HL-60/S4 (cell line): ENCODE measurements around the gene COL4A6.
"Not testable (repeated sequence)": the region's sequence is repeated elsewhere in the genome, so short reads cannot be mapped to it uniquely, and the experiment has no call there.

Experiments
- in situ Hi-C: fragments of 300-500 bp; cut with MboI; formaldehyde crosslinking; loops from 2 replicates; pipeline ENCODE4 v1.14.3; 2022; ENCODE audit warnings: low sequenced_read_pairs

COL4A6 gene

DNA sequence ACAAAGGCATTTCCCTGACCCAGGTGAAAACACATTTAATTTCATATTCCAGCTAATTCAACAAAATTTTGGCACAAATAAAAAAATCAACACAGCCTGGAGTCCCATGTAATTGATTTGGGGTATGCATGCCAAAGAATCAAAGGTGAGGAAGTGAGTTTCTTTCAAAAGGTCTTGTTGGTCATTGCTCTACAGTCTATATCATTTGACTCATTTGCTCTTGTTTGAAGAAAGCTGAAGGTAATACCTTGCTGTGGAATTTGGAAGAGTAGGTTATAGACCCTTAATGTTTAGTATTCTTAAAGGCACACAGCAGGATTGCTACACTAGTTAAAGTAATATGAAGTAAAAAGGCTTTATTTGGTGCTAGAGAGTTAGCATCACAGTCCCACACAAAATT, 25.4 kb downstream of the COL4A6 start:
- in situ Hi-C loops: no loop called here

DNA sequence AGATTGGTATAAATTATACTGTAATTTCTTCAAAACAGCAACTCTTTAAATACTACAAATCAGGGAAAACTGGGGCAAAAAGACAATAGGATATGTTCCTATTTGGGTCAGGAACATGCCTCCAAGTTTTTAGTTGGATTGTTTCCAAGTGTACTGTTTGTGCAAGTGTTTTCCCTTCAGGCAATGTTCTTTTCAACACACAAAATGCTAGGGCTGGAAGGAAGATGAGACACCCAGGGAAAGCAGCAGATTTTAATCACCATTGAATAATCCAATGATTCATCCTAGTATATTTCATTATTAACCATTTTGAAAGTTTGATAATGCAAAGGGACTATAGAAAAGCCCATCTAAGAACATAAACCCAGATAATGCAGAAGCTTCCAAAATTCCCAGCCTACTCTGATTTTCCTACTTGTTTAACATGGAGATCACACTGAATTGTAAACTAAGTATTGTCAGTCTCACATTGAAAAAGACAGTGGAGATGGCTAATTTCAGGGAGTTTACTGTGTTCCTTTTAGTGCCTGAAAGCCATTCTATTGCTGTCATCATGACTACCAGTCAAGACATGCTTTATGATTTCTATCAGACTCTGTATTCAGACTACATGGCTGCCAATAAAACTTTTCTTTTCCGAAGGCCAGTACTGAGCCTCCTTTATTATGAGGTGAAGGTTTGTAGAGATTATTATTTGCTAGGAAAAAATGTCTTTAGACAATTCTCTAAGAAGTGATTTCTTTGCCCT, 38.6 kb downstream of the COL4A6 start:
- in situ Hi-C loops: no loop called here

DNA sequence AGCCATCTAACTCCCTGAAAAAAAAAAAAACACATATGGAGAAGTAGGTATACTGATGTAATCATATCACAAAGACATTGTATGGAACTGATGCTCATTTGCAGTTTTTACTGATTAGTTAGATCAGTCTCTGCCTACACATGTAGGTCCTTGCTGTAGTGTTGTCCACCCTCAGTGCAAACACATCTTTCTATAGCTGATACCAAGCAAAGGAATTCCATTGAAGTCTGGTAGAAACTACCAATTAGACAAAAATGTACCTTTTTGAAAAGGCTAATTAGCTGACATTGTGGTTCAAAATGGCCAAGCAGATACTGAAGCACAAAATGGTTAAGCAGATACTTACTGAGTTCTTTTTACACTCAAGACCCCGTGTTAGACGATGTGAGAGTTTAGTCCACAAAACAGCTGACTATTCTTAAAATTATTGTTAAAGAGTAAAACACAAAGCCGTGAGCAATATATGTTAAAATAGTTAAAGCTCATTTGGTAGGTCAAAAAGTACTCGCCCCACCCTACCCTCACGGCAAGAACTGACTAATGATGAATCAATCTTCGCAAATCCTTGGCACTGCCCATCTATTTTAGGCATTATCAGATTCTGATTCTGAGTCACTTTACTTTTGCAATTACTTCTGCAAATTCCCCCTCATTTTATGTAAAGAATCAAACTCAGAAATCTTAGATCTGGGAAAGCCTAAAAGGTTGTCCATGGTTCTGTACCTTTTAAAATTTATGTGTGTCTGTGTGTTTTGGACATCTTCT, 40.4 kb downstream of the COL4A6 start:
- in situ Hi-C loops: no loop called here

DNA sequence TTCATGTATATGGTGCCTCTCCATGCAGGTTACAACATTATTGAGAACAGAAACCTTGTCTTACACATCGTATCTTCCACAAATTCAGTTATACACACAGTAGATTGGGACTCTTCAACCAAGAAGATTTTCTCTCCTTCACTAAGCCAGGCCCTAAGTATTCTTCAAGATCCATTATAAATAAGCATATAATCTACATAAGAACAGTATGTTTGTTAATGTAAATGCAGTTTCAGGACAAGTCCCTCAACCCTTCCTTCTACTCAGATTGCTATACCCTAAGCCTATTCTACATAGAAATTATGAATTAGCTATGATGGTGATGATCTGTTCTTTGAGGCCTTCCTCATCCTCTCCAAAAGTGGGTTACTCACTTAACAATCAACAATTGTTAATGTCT, 41.2 kb downstream of the COL4A6 start:
- in situ Hi-C loops: no loop called here

DNA sequence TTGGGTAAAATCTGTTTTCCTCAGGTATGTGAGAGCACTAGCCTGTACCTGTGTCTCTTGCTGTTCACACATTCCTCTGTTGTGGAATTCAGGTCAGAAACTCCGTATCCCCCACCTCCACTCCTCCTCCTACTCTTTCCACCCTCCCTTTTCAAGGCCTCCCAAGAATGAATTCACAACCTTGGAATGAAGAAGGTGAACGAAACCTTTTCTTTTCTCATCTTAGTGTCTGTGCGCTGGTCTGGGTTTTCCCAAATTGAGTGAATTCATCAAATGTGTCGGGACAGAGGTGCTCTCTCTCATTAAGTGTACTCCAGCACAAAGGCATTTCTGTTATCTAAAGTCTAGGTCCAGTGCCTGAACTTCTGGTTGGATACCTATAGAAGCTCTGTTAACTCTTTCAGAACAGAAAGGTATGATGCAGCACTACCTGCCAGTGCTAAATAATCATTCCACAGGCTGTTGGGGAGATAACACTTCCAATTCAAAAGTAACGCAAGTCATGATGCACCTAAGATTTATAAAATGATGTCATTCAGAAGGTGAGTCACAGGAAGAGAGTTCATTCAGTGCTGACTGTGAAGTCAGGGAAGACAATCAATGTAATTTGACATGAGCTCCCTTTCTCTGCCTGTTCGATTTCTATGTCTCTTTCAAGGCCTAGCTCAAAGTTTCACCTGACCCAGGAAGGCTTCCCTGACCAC, 41.9 kb downstream of the COL4A6 start:
- in situ Hi-C loops: no loop called here

DNA sequence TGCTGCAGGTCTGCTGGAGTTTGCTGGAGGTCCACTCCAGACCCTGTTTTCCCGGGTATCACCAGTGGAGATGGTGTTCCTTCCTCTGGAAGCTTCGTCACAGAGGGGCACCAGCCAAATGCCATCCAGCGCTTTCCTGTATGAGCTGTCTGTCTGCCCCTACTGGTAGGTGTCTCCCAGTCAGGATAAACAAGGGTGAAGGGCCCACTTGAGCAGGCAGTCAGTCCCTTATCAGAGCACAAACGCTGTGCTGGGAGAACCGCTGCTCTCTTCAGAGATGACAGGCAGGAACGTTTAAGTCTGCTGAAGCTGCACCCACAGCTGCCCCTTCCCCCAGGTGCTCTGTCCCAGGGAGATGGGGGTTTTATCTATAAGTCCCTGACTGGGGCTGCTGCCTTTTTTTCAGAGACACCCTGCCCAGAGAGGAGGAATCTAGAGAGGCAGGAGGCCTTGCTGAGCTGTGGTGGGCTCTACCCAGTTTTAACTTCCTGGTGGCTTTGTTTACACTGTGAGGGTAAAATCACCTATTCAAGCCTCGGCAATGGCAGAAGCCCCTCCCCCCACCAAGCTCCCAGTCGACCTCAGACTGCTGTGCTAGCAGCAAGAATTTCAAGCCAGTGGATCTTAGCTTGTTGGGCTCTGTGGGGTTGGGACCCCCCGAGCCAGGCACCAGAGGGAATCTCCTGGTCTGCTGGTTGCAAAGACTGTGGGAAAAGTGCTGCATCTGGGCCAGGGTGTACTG, 47.1 kb downstream of the COL4A6 start:
- in situ Hi-C loops: not testable (repeated sequence)

DNA sequence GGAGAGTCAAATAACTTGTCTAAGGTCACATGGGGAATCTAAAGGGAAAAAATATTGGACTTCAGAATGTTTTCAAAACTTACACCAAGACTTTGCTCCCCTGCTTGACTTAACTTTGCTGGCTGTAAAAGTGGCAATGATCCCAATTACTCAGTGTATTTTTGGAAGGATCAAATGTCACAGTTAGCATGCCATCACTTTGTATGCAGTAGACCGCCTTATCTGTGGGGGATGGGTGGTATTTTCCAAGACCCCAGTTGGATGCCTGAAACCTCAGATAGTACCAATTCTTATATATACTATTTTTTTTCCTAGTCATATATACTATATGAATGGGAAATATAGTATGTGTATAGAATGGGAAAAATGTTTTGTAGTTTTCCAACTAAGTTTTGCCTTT, 53.4 kb downstream of the COL4A6 start:
- in situ Hi-C loops: no loop called here

DNA sequence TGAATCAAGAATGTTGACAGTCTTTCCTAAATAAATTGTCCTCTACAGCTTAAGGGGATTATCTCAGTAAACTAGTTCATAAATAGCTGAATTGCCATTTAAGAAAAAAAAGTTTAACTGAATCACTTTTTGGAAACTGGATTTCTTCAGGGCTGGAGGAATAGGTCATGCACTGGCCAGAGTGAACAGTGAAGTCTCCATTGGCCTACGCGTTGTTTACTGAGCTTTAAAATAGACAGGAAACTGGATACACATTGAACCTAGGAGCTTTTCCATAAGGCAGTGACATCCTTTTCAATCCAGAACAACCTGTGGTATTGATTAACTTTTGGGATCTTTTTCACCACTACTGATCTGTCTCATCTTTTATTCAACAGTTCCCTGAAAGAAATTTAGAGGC, 58.0 kb downstream of the COL4A6 start:
- in situ Hi-C loops: no loop called here

DNA sequence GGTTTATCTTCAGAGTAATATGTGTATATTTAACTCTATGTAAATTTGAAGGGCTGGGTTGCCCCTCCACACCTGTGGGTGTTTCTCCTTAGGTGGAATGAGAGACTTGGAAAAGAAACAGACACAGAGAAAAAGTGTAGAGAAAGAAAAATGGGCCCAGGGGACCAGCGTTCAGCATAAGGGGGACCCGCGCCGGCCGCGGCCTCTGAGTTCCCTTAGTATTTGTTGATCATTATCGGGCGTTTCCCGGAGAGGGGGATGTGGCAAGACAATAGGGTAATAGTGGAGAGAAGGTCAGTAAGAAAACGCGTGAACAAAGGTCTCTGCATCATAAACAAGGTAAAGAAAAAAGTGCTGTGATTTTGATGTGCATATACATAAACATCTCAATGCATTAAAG, 61.4 kb downstream of the COL4A6 start:
- in situ Hi-C loops: not testable (repeated sequence)

DNA sequence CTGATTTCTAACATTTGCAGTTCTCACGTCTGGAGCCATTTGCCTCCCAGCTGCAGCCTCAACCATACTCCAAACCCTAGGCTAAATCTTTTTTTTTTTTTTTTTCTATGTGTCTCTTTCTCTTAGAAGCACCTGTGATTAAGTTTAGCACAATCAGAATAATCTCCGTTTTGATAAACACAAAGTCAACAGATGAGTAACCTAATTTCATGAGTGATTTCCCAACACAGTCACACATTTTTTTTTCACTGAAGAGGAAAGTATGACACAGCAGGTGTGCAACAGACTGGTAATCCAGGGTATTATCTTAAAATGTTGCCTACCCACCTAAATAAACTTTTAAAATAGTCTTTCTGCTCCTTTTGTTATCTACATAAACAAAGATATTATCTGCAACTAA, 62.6 kb downstream of the COL4A6 start:
- in situ Hi-C loops: not testable (repeated sequence)

DNA sequence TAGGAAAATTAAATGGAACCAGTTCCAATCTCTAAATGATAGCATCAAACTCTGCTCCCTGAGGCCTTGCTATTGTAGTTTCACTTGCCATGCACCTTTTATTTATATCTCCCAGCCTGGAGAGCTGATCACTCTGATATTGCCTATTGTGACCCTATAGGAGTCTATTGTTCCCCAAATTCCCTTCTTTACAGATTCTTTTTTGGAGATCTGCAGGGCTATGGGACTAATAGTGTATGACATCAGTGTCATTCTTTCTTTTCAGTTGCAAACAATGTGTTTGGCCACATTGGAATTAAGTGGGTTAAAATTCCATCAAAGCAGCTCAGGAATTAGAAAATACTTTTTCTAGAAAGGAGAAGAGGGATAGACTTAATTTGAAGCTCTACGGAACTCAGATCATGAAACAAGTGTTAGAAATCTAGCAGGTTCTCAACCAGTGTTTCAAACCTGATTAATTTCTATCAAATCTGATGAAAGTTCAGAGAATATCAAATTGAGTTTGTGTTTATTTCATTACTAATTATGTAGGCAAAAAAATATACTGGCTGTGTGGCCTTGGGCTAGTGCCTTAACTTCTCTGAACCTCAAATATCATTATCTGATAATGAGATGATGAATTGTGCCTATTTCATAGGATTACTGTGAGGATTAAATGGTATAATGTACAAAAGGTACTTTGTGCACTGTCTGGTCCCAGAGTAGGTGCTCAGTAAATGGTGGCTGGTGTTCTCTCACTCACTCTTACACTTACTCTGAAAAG, 71.4 kb downstream of the COL4A6 start:
- in situ Hi-C loops: no loop called here

DNA sequence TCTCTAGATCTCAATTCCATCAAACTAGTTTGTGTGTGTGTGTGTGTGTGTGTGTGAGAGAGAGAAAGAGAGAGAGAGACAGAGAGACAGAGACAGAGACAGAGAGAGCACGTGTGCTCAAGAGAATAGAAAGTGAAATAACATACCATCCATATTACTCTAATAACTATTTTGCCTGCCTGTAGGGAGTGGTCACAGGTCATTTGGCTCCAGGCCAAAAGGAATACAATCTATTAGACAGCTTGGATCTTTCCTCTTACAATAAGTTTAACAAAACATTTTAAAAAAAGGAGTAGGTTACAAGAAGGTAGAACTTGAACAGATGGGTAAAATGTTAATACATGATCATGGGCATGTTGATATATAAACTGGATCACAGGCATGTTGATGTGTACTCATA, 76.2 kb downstream of the COL4A6 start:
- in situ Hi-C loops: no loop called here

DNA sequence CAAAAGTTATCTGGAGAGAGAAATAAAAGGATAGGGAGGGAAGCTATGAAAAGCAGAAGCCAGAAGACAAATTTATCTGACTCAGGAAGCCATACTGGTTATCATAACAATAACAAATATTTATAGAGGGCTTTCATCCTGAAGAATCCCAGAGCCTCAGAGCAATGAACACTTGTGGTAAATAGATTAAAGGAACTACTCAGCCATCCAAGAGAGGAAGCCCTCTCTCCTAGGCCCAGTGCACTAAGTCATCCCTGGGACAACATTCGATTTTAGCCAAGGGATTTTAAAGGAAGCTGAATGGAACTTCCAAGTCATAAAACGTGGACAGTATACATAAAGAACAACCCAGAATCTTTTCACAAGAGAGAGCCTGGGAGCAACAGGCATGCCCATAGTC, 76.9 kb downstream of the COL4A6 start:
- in situ Hi-C loops: no loop called here

DNA sequence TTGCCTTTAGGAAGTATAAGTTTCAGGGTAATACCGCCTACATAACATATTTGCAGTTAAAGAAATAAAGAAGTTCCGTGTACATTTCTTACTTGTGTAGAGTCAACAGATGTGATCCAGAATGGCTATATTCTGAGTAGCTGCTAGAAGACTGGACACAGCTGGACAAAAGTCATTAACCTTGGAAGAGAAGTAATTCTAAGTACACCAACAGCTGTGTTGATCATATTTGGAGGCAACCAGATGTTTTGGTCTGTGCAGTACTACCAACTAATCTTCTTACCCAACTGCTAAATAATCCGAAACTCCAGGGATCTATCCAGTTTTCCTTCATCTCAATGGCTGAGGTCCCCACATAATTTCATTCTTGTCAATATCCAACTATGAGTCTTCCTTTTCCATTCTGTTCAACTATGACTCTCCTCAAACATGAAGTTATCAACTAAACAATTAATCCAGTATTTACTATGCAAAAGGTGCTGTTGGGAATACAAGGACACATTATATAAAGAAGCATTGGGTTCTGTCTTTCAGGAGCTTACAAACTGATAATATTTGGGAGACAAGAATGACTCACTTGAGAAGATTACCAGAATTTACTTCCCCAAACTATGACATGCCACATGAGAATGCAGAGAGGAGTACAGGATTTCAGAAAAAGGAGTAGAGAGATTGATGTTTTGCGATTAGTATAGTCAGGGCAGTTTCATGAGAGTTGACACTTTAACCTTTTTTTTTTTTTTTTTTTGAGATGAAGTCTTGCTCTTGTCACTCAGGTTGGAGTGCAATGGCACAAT, 78.2 kb downstream of the COL4A6 start:
- in situ Hi-C loops: no loop called here

DNA sequence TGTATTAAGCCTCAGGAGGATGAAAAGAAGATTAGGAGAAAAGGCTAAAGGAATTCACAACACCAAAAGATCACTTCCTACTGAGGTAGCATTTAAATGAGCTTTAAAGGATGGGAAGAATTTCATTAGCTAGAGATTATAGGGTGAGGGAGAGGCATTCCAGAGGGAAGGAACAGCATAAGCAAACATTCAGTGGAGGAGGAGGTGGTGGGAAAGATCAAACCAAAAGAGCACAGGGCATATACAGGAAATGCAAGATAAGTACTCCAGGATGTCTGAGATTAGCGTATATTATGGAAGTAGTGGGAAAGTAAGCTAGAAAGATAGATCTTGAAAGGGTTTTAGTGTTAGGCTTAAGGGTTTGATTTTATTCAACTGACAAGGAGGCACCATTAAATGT, 84.8 kb downstream of the COL4A6 start:
- in situ Hi-C loops: no loop called here

DNA sequence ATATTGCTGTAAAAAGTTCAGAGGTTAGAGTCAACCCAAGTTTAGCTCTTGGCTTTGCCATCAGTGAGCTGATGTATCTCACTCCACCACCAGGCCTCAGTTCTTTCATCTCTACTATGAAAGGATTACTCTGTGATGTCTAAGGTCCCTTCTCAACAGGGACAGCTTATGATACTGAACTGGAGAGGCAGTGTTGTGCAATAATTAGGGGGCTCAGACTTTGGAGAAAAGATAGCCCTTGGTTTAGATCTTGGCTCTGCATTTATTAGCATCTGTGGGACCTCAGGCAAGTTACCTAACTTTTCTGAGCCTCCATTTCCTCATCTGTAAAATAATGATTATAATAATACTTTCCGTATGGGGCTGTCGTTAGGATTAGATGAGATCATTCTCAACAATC, 89.0 kb downstream of the COL4A6 start:
- in situ Hi-C loops: no loop called here

DNA sequence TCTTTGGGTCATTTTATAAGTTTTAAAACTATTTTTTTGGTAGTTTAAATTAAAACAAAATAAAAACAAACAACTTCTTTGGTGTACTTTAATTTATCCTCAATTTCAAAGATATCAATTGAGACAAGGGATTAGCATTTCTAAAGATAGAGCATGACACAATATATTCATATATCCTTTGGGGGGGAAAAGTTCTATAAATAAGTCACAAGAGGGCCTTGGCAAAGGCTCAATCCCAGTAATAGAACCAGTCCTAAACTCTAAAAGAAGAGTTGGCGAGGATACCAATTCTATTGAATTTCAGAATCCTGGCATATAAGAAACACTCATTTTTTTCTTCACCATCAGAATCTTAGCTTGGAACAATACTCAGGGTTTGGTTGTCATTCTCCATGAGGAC, 89.7 kb downstream of the COL4A6 start:
- in situ Hi-C loops: no loop called here

DNA sequence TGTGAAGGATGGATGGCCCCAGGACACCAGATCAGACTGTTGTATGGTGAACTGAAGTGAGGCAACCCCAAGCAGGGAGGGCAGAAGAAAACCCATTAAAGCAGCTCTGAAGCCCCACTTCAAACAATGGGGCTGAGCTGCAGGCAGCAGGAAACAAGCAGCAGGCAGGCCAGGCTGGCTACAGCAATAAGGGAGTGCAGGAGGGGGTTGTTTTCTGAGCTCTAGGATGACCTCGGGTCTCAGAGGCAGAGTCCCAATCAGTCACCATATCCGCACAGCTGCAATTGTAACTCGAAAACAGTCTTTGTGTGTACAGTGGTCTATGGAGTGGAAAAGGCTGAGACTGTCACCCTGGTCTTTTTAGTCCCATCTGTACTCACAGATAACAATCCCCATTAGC, 90.4 kb downstream of the COL4A6 start:
- in situ Hi-C loops: no loop called here

DNA sequence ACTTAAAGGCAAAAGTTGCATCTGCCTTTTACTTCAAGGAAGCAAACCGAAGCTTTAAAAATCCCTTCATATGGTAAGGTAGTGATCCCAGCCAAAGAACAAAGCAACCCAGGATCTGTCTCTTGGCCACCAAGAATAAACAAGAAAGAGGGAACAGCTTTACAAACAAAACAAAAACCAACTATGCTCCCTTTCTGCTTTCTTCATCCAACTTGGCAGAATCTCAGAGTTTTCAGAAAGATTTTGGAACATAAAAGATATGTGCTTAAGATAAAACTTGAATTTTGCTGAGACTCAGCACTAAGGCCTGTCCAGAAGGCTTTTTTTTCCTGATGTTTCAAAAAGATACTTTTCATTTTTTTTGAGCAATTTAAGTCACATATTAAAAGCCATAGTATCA, 94.0 kb downstream of the COL4A6 start:
- in situ Hi-C loops: no loop called here

DNA sequence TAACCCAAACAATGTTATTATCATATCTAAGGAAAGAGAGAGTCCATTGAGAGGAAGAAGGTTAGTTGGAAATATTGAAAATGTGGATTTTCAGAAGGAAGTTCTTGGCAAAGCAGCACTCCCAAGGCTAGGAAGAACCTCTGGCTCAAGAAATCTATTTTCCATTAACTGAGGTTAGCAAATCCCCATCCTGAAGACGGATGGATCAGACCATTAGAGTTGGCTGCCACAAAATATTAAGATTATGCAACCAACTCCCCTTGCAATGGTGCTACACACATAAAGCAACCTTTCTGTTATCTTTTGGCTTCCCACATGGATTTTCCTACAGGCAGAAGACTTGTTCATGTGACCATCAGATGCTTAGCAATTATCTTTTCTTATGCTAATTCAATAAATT, 96.3 kb downstream of the COL4A6 start:
- in situ Hi-C loops: no loop called here
